Left renal cortex interstitium (tissue), 4 donors: ENCODE measurements around the gene KCNQ1. TPM values are rescaled to one million over a fixed set of nuclear protein-coding genes. Genes with fewer than 3 reads are reported as not detected.
A peak's percentile ranks its signal among the peaks of the same experiment; 100 is the strongest.

Experiments
- DNase-seq, 4 donors: peaks; one replicate each; pipeline ENCODE4 v3.0.0-alpha.2; 2013; ENCODE audit warnings: low read depth in 4 of 4, low spot score in 2 of 4, missing footprints in 1 of 4
- polyA plus RNA-seq, 4 donors: library from polyadenylated mRNA; unstranded; fragments of 120-200 nt; gene quantifications; one replicate each; pipeline ENCODE4 v1.2.1, GENCODE V29; 2013; ENCODE audit not compliant: insufficient read length in 4 of 4

Gene KCNQ1
- polyA plus RNA-seq, 4 donors, result 10.4 to 14.8 (median 13.1) TPM

DNA sequence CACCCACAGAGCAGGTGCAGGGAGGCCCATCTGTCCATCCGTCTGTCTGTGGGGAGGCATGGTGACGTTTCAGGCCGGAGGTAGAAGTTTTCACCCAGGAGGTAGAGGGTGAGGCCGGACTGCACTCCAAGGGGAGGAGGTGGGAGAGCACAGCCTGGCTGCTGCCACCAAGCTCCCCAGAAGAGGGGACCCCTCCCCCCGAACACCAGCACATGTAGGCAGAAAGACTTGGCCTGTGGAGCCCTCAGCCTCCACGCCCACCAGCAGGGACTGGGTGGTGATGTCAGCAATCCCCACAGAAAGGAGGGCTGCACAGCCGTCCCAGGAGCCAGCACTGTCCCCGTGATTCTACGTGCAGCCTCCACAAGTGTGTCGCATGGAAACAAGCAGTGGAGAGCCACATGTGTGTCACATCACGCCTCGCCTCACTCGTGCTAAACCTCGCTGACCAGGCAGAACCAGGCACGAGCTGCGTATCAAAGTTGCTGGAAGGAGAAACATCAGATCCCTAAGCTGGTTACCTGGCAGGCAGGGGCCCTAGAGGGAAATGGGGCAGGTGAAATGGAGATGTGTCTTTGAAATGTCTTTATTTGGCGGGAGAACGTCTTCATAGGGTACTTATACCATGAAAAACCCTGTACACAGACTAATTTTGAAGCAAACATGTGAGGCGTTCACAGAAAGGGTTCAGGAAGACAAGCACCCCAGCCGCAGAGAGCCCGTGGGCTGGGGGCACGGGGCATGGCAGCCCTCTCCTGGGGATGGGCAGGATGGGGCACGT, 391.7 kb downstream of the KCNQ1 start:
- DNase-seq, result no peak

- DNase-seq, result peak in 3 of 4 donors; percentile 48 to 80 (median 67)
These were observed 392.3 kb downstream of the KCNQ1 start for GRCh38 chr11:2837096-2837601.

- DNase-seq, result no peak
These were observed 392.8 kb downstream of the KCNQ1 start for GRCh38 chr11:2837651-2838050.

DNA sequence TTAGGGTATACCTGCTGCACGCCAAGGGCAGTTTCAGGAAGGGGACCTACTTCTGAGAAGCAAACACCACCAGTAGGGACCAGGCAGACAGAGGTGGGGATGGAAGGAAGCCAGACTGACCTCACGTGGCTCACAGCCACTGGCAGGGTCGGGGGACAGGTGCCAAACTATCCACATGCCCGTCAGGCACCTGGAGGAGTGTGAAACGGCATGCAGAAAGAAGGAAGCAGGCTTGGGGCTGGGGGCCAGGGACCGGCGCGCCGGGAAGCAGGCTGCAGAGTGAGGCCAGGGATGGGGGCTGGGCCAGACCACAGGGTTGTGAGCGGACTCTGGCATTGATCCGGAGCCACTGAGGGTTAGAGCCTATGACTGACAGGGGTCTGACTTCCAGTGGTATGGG, 393.3 kb downstream of the KCNQ1 start:
- DNase-seq, result no peak

DNA sequence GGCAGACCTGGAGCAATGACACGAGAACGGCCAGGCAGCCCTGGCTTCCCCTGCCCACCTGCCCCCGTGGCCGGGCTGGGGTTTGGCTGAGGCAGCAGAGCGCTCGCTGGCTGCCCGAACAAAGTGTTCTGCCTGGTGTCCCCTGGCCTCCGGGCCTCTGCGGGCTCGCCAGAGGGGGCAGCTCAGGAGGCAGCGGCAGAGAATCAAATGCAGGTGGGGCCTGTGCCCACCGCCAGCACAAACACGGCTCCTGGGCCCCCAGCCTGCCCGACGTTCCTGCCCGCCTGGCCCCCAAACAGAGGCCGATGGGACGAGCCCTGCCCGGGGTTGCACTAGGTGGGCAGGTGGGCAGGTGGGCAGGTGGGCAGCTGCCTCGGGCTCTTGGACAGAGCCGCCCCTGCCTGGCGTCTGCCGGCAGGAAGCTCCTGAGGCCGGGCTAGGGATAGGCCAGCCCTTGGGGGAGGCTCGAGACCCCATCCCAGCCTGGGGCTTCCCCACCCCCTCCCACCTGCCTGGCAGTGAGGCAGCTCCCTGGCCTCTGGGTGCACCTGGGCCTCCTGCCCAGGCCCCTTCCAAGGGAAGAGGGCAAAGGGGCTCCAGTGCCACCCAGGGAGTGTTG, 394.0 kb downstream of the KCNQ1 start:
- DNase-seq, result no peak

GRCh38 chr11:2839395-2839943, 394.7 kb downstream of the KCNQ1 start:
- no peak for DNase-seq

DNA sequence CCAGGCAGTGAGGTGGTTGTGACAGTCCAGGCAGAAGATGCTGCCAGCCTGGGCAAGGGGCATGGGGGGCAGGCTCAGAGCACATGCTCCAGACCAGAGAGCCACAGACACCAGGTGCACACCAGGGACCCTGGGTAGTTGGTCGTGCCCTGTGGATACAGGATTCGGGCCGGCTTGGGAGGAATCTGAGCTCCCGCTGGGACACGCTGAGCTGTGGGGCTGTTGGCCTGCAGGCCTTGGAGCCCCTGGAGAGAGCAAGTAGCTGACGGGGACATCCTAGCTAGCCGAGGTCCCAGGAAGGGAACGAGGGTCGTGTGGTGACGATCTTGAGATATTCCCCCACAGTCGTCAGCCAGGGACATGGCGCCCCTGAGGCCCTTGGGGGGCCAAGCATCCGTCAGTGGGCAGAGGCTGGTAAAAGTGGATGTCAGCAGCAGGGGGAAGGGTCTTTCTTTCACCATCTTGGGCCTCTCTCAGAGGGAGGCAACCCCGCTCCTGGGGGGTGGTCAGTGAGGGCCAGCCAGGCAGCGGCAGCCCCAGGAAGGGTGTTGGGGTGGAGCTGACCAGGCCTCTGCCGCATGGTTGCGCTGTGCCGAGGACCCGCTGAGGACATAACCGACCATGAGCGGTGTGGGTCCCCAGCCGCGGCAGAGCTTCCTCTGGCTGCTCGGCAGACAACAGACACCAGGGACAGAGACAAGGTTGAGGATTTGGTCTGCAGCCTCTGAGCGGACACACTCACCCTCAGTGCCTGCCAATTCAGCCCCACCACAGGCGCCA, 396.8 kb downstream of the KCNQ1 start:
- DNase-seq, result no peak

DNA sequence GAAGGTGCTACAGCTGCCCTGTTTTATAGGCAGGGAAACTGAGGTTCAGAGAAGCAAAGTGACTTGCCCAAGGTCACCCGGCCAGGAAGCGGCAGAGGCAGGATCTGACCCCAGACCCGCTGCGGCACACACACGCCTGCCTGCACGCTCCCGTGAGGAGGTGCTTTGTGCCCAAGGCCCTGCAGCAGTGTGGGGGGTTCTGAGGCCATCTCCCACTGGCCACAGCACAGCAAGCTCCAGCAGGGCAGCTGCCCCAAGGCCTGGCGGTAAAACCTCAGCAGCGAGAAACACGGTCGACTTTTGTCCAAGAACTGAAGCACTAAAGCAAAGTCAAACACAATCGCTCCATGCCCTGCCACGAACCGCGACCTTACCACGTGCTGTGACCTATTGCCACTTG, 398.1 kb downstream of the KCNQ1 start:
- DNase-seq, result no peak

DNA sequence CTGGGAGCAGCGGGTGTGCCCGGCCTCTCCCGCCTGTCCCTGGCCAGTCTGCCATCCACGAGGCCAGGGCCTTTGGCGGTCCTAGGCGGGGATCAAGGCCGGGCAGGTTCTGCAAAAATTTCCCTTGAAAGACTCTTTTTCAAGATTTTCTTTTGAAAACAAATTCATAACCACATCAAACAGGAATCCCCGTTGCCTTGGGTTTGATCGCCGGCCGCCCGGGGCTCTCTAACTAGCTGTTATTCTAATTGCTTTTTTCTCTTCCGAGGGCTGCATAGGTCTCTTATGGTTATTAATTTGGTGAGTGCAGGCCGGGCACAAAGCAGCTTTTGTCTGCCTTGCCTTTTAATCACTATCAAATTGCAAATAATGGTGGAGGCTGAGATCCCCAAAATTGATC, 398.7 kb downstream of the KCNQ1 start:
- no peak for DNase-seq

DNA sequence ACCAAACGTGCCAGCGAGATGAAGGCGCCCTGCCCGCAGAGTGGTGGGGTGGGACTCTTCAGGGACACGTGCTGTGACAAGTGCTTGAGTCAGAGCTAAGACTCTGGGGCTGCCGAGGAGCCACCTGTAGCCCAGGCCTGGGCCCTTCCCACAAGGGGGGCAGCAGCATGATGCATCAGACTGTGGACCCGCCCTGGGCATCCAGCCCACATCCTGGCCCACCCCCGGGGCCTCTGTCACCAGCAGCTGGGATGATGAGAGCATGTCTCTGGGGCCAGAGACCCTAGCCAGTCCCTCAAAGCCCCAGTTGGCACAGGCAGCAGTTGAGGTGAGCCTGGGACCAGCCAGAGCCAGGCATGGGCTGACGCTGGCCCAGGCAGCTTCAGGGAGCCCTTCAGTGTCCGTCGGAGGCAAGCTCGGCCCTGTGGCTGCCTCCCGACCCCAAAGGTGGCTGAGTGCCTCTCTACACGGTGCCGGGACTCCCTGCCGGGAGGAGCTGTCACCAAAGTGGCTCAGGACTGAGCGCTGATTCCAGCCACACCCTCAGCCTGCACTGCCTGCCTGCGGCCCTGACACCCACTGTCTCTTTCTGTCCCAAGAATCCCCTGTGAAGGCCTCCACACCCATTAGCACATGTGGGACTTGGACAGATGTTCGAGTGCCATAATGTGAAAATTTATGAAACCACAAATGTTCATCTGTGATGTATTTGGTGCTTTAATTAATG, 399.5 kb downstream of the KCNQ1 start:
- no peak for DNase-seq

- DNase-seq, result no peak
These were observed 400.2 kb downstream of the KCNQ1 start for GRCh38 chr11:2844996-2845395.

- DNase-seq, result no peak
These were observed 401.2 kb downstream of the KCNQ1 start for GRCh38 chr11:2846056-2846455.

DNA sequence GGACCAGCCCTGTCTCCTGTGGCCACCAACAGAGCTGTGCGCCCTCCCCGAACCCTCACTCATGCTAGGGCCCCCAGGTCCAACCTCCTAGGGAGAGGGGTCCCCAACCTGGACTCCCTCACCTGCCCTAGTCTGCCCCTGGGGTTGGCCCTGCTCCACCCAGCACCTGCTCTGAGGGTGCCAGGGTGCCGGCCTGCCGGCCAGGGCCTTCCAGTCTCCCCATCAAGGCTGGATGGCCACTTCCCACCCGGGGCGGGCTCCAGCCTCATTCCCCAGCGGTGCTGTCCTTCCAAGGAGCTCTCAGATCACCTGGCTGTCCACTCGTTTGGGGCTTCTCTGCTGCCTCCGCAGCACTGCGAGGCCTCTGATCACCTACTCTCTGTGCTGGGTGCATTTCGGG, 401.7 kb downstream of the KCNQ1 start:
- DNase-seq, result no peak

DNA sequence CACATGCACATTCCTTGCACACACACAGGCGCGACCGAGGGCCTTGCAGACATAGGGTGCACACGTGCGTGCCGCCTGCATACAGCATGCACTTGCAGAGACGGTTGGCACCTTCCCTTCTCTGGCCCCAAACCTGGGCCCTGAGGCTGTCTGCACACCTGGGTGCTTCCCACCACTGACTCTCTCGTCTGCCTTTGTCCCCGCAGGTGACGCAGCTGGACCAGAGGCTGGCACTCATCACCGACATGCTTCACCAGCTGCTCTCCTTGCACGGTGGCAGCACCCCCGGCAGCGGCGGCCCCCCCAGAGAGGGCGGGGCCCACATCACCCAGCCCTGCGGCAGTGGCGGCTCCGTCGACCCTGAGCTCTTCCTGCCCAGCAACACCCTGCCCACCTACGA, 402.8 kb downstream of the KCNQ1 start:
- no peak for DNase-seq

GRCh38 chr11:2848497-2848896, 403.7 kb downstream of the KCNQ1 start:
- DNase-seq, result no peak

- DNase-seq, result no peak
These were observed 405.4 kb downstream of the KCNQ1 start for GRCh38 chr11:2849994-2850770.

- no peak for DNase-seq
These were observed 408.6 kb downstream of the KCNQ1 start for GRCh38 chr11:2853401-2853800.

- no peak for DNase-seq
These were observed 409.3 kb downstream of the KCNQ1 start for GRCh38 chr11:2853997-2854560.

GRCh38 chr11:2855162-2855561, 410.4 kb downstream of the KCNQ1 start:
- DNase-seq, result no peak
